ENCODE data around the gene ARMH4.

DNA sequence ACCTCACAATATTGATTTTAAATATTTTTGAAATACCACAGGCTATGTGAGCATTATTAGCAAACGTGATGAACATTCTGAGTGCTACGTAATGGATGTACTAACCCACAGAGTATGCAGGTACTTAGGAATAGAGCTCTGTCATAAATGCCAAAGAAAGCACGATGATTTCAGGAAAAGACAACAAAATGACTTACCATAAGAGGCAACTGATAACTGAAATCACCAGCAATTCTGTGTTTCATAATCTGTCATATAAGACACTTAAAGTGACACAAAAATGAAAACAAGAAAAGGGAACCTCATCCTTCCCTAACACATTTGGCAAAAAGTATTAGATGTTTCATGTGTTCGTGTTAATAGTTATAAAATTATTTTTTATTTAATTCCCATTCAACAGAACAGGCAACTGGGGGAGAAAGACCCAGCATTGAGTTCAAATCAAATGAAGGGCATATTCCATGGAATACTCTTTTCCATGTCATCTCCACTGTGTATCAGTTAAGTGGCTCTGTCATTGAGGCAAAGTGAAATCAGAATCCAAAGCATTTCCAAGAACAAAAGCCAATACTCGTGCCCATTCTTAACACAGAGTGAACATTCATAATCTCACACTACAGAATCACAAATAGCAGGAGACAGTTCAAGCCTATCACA is 30.4 kb downstream of the ARMH4 start:
- no peak for TF ChIP-seq POLR2A (IDR thresholded peaks at IDR 0.05)
- TF ChIP-seq CTCF (IDR thresholded peaks at IDR 0.05), result no peak
